Measurements from ENCODE around the gene ELMOD1. TPM values are rescaled to one million over a fixed set of nuclear protein-coding genes. Genes with fewer than 3 reads are reported as not detected.

ELMOD1 gene
- total and polyA plus RNA-seq, 10 donors: 0.02 TPM; not detected in 9

GRCh38 chr11:107631043-107631442 is 40.1 kb downstream of the ELMOD1 start:
- no peaks in the 10 kb centered on the region for H3K4me1 ChIP-seq
- TF ChIP-seq CTCF (IDR thresholded peaks at IDR 0.05 in 8 of 11, conservative IDR thresholded peaks at IDR 0.05 in 3 of 11) (no peak), POLR2A (IDR thresholded peaks at IDR 0.05) (no peak), POLR2AphosphoS5 (IDR thresholded peaks at IDR 0.05) (no peak)
- peaks cover 0 to 51% (median 0%) of the 10 kb centered on the region in 7 donors for H3K27me3 ChIP-seq (replicated peaks in 1 of 7)
- H3K4me3 ChIP-seq: no peak overlapping the region
- 74 to 87% (median 81%) methylated on average over 2 of the region's 2 CpGs for WGBS, 5 donors
- intact Hi-C loops (cut with DNase I; ENCODE audit: low total_unique reads): no loop called here
- DNase-seq: no peak
- H3K27ac ChIP-seq: no peak overlapping the region
- H3K9me3 ChIP-seq: no peaks in the 10 kb centered on the region
- no peaks in the 10 kb centered on the region for H3K36me3 ChIP-seq

- WGBS, 5 donors: 89 to 92% (median 90%) methylated on average over 2 of the region's 2 CpGs
- no peak for TF ChIP-seq CTCF (IDR thresholded peaks at IDR 0.05 in 8 of 11, conservative IDR thresholded peaks at IDR 0.05 in 3 of 11)
- no peak for TF ChIP-seq POLR2A (IDR thresholded peaks at IDR 0.05)
- no peak for TF ChIP-seq POLR2AphosphoS5 (IDR thresholded peaks at IDR 0.05)
- no peak overlapping the region for H3K27ac ChIP-seq
- DNase-seq: no peak
- H3K27me3 ChIP-seq (replicated peaks in 1 of 7): peaks cover 0 to 47% (median 0%) of the 10 kb centered on the region in 7 donors
- H3K4me1 ChIP-seq: no peaks in the 10 kb centered on the region
- no peaks in the 10 kb centered on the region for H3K36me3 ChIP-seq
- intact Hi-C loops (cut with DNase I; ENCODE audit: low total_unique reads): no loop called here
- H3K4me3 ChIP-seq: no peak overlapping the region
- H3K9me3 ChIP-seq: no peaks in the 10 kb centered on the region
These were observed 41.0 kb downstream of the ELMOD1 start for GRCh38 chr11:107631931-107632330.

- H3K9me3 ChIP-seq: no peaks in the 10 kb centered on the region
- 93 to 100% (median 97%) methylated on average over 2 of the region's 2 CpGs for WGBS, 5 donors
- TF ChIP-seq CTCF (IDR thresholded peaks at IDR 0.05 in 8 of 11, conservative IDR thresholded peaks at IDR 0.05 in 3 of 11) (no peak), POLR2AphosphoS5 (IDR thresholded peaks at IDR 0.05) (no peak), POLR2A (IDR thresholded peaks at IDR 0.05) (no peak)
These were observed 55.8 kb downstream of the ELMOD1 start for GRCh38 chr11:107646783-107647182.

GRCh38 chr11:107648242-107648641 is 57.3 kb downstream of the ELMOD1 start:
- no peak for DNase-seq
- Histone ChIP-seq H3K36me3 (no peaks in the 10 kb centered on the region), H3K4me3 (no peak overlapping the region), H3K9me3 (no peaks in the 10 kb centered on the region), H3K27me3 (replicated peaks in 1 of 7) (no peaks in the 10 kb centered on the region), H3K4me1 (no peaks in the 10 kb centered on the region), H3K27ac (no peak overlapping the region)
- intact Hi-C loops (cut with DNase I; ENCODE audit: low total_unique reads): no loop called here
- WGBS, 5 donors: 64 to 72% (median 70%) methylated on average over 3 of the region's 3 CpGs
- TF ChIP-seq POLR2A (IDR thresholded peaks at IDR 0.05) (no peak), POLR2AphosphoS5 (IDR thresholded peaks at IDR 0.05) (no peak), CTCF (IDR thresholded peaks at IDR 0.05 in 8 of 11, conservative IDR thresholded peaks at IDR 0.05 in 3 of 11) (no peak)

More at GRCh38 chr11:107646783-107647182, 55.8 kb downstream of the ELMOD1 start:
- Histone ChIP-seq H3K36me3 (no peaks in the 10 kb centered on the region), H3K27me3 (replicated peaks in 1 of 7) (no peaks in the 10 kb centered on the region), H3K4me1 (no peaks in the 10 kb centered on the region), H3K4me3 (no peak overlapping the region), H3K27ac (no peak overlapping the region)
- DNase-seq: no peak
- intact Hi-C loops (cut with DNase I; ENCODE audit: low total_unique reads): no loop called here

All from spleen (tissue), 11 donors.